VCaP (cell line): ENCODE results near the gene VPS13A.
"Not testable (repeated sequence)": the region's sequence is repeated elsewhere in the genome, so short reads cannot be mapped to it uniquely, and the experiment has no call there.

Experiments used
- H3K27ac ChIP-seq: fragments of 450-650 bp; 2 replicates; pipeline ENCODE4 v1.5.1; 2017
- CTCF ChIP-seq: fragments of 450-650 bp; conservative IDR thresholded peaks from 2 replicates; pipeline ENCODE4 v1.5.1; 2017; ENCODE audit warnings: mild to moderate bottlenecking, moderate library complexity

VPS13A gene

GRCh38 chr9:77435688-77436087 lies 258.4 kb downstream of the VPS13A start:
- no peak for TF ChIP-seq CTCF
- no peak overlapping the region for H3K27ac ChIP-seq

GRCh38 chr9:77438653-77439052 lies 261.3 kb downstream of the VPS13A start:
- TF ChIP-seq CTCF, result no peak
- no peak overlapping the region for H3K27ac ChIP-seq

GRCh38 chr9:77440057-77440456 lies 262.7 kb downstream of the VPS13A start:
- no peak overlapping the region for H3K27ac ChIP-seq
- TF ChIP-seq CTCF, result no peak

- not testable (repeated sequence) for H3K27ac ChIP-seq
Observed at GRCh38 chr9:77441124-77441523, 263.8 kb downstream of the VPS13A start.

GRCh38 chr9:77442436-77442835 lies 265.1 kb downstream of the VPS13A start:
- no peak for TF ChIP-seq CTCF
- H3K27ac ChIP-seq, result no peak overlapping the region

GRCh38 chr9:77447646-77448045 lies 270.3 kb downstream of the VPS13A start:
- TF ChIP-seq CTCF, result no peak
- H3K27ac ChIP-seq, result no peak overlapping the region

GRCh38 chr9:77449240-77450084 lies 272.1 kb downstream of the VPS13A start:
- TF ChIP-seq CTCF, result 0 out of 2 replicates have a peak, but pooled peaks have one; percentile 12
- H3K27ac ChIP-seq, result no peak overlapping the region

GRCh38 chr9:77450085-77450475 lies 272.7 kb downstream of the VPS13A start:
- no peak for TF ChIP-seq CTCF
- H3K27ac ChIP-seq, result no peak overlapping the region
